ENCODE measurements around the gene RUVBL1.

GRCh38 chr3:128133273-128133883 lies 9.8 kb upstream of the RUVBL1 start:
- TF ChIP-seq, protein P1, sequence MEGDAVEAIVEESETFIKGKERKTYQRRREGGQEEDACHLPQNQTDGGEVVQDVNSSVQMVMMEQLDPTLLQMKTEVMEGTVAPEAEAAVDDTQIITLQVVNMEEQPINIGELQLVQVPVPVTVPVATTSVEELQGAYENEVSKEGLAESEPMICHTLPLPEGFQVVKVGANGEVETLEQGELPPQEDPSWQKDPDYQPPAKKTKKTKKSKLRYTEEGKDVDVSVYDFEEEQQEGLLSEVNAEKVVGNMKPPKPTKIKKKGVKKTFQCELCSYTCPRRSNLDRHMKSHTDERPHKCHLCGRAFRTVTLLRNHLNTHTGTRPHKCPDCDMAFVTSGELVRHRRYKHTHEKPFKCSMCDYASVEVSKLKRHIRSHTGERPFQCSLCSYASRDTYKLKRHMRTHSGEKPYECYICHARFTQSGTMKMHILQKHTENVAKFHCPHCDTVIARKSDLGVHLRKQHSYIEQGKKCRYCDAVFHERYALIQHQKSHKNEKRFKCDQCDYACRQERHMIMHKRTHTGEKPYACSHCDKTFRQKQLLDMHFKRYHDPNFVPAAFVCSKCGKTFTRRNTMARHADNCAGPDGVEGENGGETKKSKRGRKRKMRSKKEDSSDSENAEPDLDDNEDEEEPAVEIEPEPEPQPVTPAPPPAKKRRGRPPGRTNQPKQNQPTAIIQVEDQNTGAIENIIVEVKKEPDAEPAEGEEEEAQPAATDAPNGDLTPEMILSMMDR (IDR thresholded peaks at IDR 0.05) = no peak
- no peak for TF ChIP-seq POLR2A (IDR thresholded peaks at IDR 0.05)

Measured in lower leg skin (tissue), 3 donors.